SK-N-SH (cell line): ENCODE data around the gene FBXO34. TPM values are rescaled to one million over a fixed set of nuclear protein-coding genes. Genes with fewer than 3 reads are reported as not detected.

Experiments
- CTCF ChIA-PET: fragments of 300-600, 350-600 bp; formaldehyde crosslinking; extraction: SDS; loops from one replicate; lab custom pipeline; 2021; lab: Yijun Ruan, JAX
- POLR2A ChIA-PET: fragments of 350-600 bp; sonication (Branson Sonifier 250); formaldehyde crosslinking; extraction: SDS; loops from one replicate; lab custom pipeline; 2020; ENCODE audit warnings: antibody characterized with exemption, inconsistent platforms; lab: Yijun Ruan, JAX
- DNase-seq: peaks from one replicate; pipeline ENCODE4 v3.0.0; 2012
- H2AFZ ChIP-seq: fragments of 200-600 bp; sonication (generic); 2 replicates; pipeline ENCODE4 v1.8.1; 2016; ENCODE audit warnings: antibody characterized with exemption, mild to moderate bottlenecking, low read depth
- H3F3A ChIP-seq: fragments of 200-600 bp; sonication (generic); replicated peaks from 2 replicates; pipeline ENCODE3; 2016; ENCODE audit warnings: antibody characterized with exemption, mild to moderate bottlenecking; ENCODE audit not compliant: insufficient read depth
- H3K27ac ChIP-seq, 2 experiments: fragments of 200-500 bp in 1 of 2; fragments of 200-600 bp in 1 of 2; sonication (Bioruptor generic) in 1 of 2; sonication (generic), shearing (Covaris generic) in 1 of 2; 2 replicates each; pipeline versions ENCODE4 v1.5.1 to v1.6.1; 2014 to 2016; ENCODE audit warnings: low read depth in 2 of 2, inconsistent platforms in 1 of 2, low read length in 1 of 2, mild to moderate bottlenecking in 1 of 2, mixed read lengths in 1 of 2
- H3K27me3 ChIP-seq: fragments of 200-600 bp; sonication (generic), shearing (Covaris generic); 2 replicates; pipeline ENCODE4 v1.6.1; 2016; ENCODE audit warnings: mixed run types; ENCODE audit not compliant: insufficient read depth
- H3K36me3 ChIP-seq, 2 experiments: fragments of 200-500 bp in 1 of 2; fragments of 200-600 bp in 1 of 2; sonication (Bioruptor generic) in 1 of 2; sonication (generic) in 1 of 2; replicated peaks in 1 of 2; 2 replicates each; pipeline versions ENCODE3 to v1.5.1; 2014 to 2016; ENCODE audit warnings: low read length in 1 of 2, mild to moderate bottlenecking in 1 of 2; ENCODE audit not compliant: insufficient read depth in 2 of 2, control insufficient read depth in 1 of 2
- H3K4me1 ChIP-seq, 2 experiments: fragments of 200-500 bp in 1 of 2; fragments of 200-600 bp in 1 of 2; sonication (Bioruptor generic) in 1 of 2; sonication (generic), shearing (Covaris generic) in 1 of 2; 2 replicates each; pipeline versions ENCODE4 v1.5.1 to v1.6.1; 2014 to 2016; ENCODE audit warnings: low read depth in 1 of 2, low read length in 1 of 2, mixed run types in 1 of 2; ENCODE audit not compliant: insufficient read depth in 2 of 2, control insufficient read depth in 1 of 2
- H3K4me2 ChIP-seq: fragments of 200-600 bp; sonication (generic), shearing (Covaris generic); 2 replicates; pipeline ENCODE4 v1.6.1; 2017; ENCODE audit warnings: mixed run types
- H3K4me3 ChIP-seq, 2 experiments: fragments of 200-500 bp in 1 of 2; fragments of 200-600 bp in 1 of 2; sonication (Bioruptor generic) in 1 of 2; sonication (generic), shearing (Covaris generic) in 1 of 2; 2 replicates each; pipeline versions ENCODE4 v1.5.1 to v1.8.1; 2014 to 2016; ENCODE audit warnings: low read depth in 2 of 2, inconsistent platforms in 1 of 2, low read length in 1 of 2, mild to moderate bottlenecking in 1 of 2, mixed read lengths in 1 of 2, moderate library complexity in 1 of 2
- H3K79me2 ChIP-seq: fragments of 200-600 bp; sonication (generic); 2 replicates; pipeline ENCODE4 v1.8.1; 2017; ENCODE audit warnings: mild to moderate bottlenecking; ENCODE audit not compliant: insufficient read depth
- H3K9ac ChIP-seq: fragments of 200-600 bp; sonication (generic); 2 replicates; pipeline ENCODE4 v1.6.1; 2017; ENCODE audit warnings: mixed run types
- H3K9me2 ChIP-seq: fragments of 200-600 bp; sonication (generic); 2 replicates; pipeline ENCODE4 v1.6.1; 2017; ENCODE audit warnings: mixed run types
- H3K9me3 ChIP-seq: fragments of 200-600 bp; sonication (generic); 2 replicates; pipeline ENCODE4 v1.6.1; 2017; ENCODE audit warnings: mixed run types, mild to moderate bottlenecking, moderate library complexity
- H4K20me1 ChIP-seq: fragments of 200-600 bp; sonication (generic); 2 replicates; pipeline ENCODE4 v1.6.1; 2017; ENCODE audit warnings: mild to moderate bottlenecking, mixed run types; ENCODE audit not compliant: insufficient read depth
- ELF1 ChIP-seq: IDR thresholded peaks from 2 replicates; pipeline ENCODE4 v1.4.0; 2012
- EP300 ChIP-seq, 2 experiments: IDR thresholded peaks; 2 replicates each; pipeline versions ENCODE4 v1.4.0 to v1.6.1; 2012; ENCODE audit warnings: borderline replicate concordance in 1 of 2, low read depth in 1 of 2, low read length in 1 of 2
- EZH2phosphoT487 ChIP-seq: fragments of 200-600 bp; sonication (generic); IDR thresholded peaks from 2 replicates; pipeline ENCODE4 v1.6.1; 2017; ENCODE audit warnings: low read depth, mixed run types, mild to moderate bottlenecking, antibody characterized with exemption, moderate library complexity, borderline replicate concordance
- FOXJ3 ChIP-seq: sonication (generic); formaldehyde crosslinking; IDR thresholded peaks from 2 replicates; pipeline ENCODE4 v1.5.1; 2020; ENCODE audit warnings: mild to moderate bottlenecking, missing genetic modification reagents
- FOXM1 ChIP-seq: IDR thresholded peaks from 2 replicates; pipeline ENCODE4 v1.4.0; 2012; ENCODE audit warnings: low read depth, mild to moderate bottlenecking
- MXI1 ChIP-seq: IDR thresholded peaks from 2 replicates; pipeline ENCODE4 v1.6.1; 2012; ENCODE audit warnings: mild to moderate bottlenecking, low read depth, low read length, improper control_type of control experiment
- NFIC ChIP-seq: IDR thresholded peaks from 2 replicates; pipeline ENCODE4 v1.4.0; 2012; ENCODE audit warnings: borderline replicate concordance
- NRF1 ChIP-seq: IDR thresholded peaks from 2 replicates; pipeline ENCODE4 v1.6.1; 2012; ENCODE audit warnings: low read depth, mild to moderate bottlenecking, low read length
- POLR2AphosphoS5 ChIP-seq: IDR thresholded peaks from 2 replicates; pipeline ENCODE4 v1.6.1; 2012; ENCODE audit warnings: low read depth, low read length
- RFX5 ChIP-seq: IDR thresholded peaks from 2 replicates; pipeline ENCODE4 v1.6.1; 2012; ENCODE audit warnings: mild to moderate bottlenecking, improper control_type of control experiment, low read length
- SIN3A ChIP-seq: IDR thresholded peaks from 2 replicates; pipeline ENCODE4 v1.6.1; 2012; ENCODE audit warnings: low read depth, mild to moderate bottlenecking, low read length, moderate library complexity, borderline replicate concordance
- SMC3 ChIP-seq: IDR thresholded peaks from 2 replicates; pipeline ENCODE4 v1.6.1; 2012; ENCODE audit warnings: low read depth, low read length, improper control_type of control experiment
- TEAD4 ChIP-seq: IDR thresholded peaks from 2 replicates; pipeline ENCODE4 v1.4.0; 2012; ENCODE audit warnings: mild to moderate bottlenecking, borderline replicate concordance; ENCODE audit not compliant: insufficient read depth
- WGBS: methylation state at CpG from one replicate; pipeline ENCODE4 v1.1.6; 2017; ENCODE audit warnings: low lambda C conversion rate; 5-methylcytosine and 5-hydroxymethylcytosine counted together
- polyA plus RNA-seq, 3 experiments: library from polyadenylated mRNA; depleted of rRNA; stranded (reverse); fragments of >200 nt; gene quantifications; 2 replicates each; pipeline ENCODE4 v1.2.3, GENCODE V29; 2012
- TF ChIP-seq, protein P1 (sequence below): fragments of 150-350 bp; IDR thresholded peaks from 2 replicates; pipeline ENCODE4 v1.6.1; 2017; ENCODE audit warnings: antibody characterized with exemption, low read length, low read depth, borderline replicate concordance

The FBXO34 gene
- polyA plus RNA-seq, 1 of the 3 experiments (the other 2 are of a cell fraction): 10.0 TPM

DNA sequence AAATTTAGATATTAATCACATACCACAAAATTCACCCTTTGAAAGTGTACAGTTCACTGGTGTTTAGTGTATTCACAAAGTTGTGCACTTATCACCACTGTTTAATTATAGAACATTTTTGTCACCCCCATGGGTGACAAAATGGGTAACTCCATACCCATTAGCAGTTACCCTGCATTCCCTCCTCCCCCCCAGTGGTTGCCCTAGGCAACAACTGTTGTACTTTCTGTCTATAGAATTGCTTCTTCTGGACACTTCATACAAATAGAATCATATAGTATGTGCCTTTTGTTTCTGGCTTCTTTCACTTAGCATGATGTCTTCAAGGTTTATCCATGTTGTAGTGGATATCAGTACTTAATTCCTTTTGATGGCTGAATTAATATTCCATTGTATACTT, 52.7 kb downstream of the FBXO34 start:
- Histone ChIP-seq H4K20me1 (peaks cover 7% of the 10 kb centered on the region; the same call in 1 of the 2 replicates), H3K4me3 (no peak overlapping the region), H2AFZ (no peak overlapping the region), H3F3A (no peaks in the 10 kb centered on the region), H3K27ac (no peak overlapping the region), H3K4me2 (no peak overlapping the region), H3K9ac (no peak overlapping the region), H3K9me2 (no peaks in the 10 kb centered on the region), H3K27me3 (no peaks in the 10 kb centered on the region), H3K9me3 (0 out of 2 replicates have a peak, but pooled peaks cover 3% of the 10 kb centered on the region), H3K4me1 (no peaks in the 10 kb centered on the region), H3K36me3 (peaks cover 0 to 5% of the 10 kb centered on the region in 2 experiments), H3K79me2 (peaks cover 80% of the 10 kb centered on the region)
- ChIA-PET CTCF (no interaction called here), POLR2A (no interaction called here)
- TF ChIP-seq FOXJ3 (CRISPR knock-in tag) (no peak), ELF1 (no peak), SIN3A (no peak), FOXM1 (no peak), MXI1 (no peak), NFIC (no peak)
- TF ChIP-seq, protein P1, sequence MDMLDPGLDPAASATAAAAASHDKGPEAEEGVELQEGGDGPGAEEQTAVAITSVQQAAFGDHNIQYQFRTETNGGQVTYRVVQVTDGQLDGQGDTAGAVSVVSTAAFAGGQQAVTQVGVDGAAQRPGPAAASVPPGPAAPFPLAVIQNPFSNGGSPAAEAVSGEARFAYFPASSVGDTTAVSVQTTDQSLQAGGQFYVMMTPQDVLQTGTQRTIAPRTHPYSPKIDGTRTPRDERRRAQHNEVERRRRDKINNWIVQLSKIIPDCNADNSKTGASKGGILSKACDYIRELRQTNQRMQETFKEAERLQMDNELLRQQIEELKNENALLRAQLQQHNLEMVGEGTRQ: no peak
- DNase-seq: no peak

DNA sequence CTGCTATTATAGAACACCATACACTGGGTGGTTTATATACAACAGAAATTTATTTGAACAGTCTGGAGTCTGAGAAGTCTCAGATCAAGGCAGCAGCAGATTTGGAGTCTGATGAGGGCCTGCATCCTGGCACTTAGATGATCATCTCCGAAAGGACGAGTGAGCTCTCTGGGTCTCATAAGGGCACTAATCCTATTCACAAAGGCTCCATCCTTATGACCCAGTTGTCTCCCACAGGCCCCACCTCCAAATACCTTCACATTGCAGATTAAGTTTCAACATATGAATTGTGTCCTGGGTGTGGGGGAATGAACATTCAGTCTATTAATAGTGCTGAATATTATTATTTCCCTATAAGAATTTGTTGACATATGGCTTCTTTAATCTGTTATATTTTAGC, 53.6 kb downstream of the FBXO34 start:
- H3K9me2 ChIP-seq: no peaks in the 10 kb centered on the region
- H3K36me3 ChIP-seq: peaks cover 0 to 5% of the 10 kb centered on the region in 2 experiments
- 100% methylated on average over 2 of the region's 2 CpGs for WGBS
- H3K9ac ChIP-seq: no peak overlapping the region
- H3K79me2 ChIP-seq: peaks cover 78% of the 10 kb centered on the region
- ChIA-PET CTCF (interaction anchor here (0.9 kb wide), 1 partner anchor 9 kb away, joined by 3 read pairs; no protein-coding TSS in a partner anchor), POLR2A (no interaction called here)
- H2AFZ ChIP-seq: no peak overlapping the region
- no peak overlapping the region for H3K4me3 ChIP-seq
- no peak overlapping the region for H3K27ac ChIP-seq
- H3F3A ChIP-seq: peaks cover 5% of the 10 kb centered on the region
- 0 out of 2 replicates have a peak, but pooled peaks cover 3% of the 10 kb centered on the region for H3K9me3 ChIP-seq
- DNase-seq: no peak
- no peaks in the 10 kb centered on the region; a peak in 1 of 4 replicates for H3K4me1 ChIP-seq
- no peak overlapping the region for H3K4me2 ChIP-seq
- TF ChIP-seq SMC3 (no peak), POLR2AphosphoS5 (no peak), NRF1 (no peak), TEAD4 (no peak), EZH2phosphoT487 (no peak), FOXJ3 (CRISPR knock-in tag) (no peak), RFX5 (no peak), EP300 (IDR thresholded peaks at IDR 0.05; ENCODE audit: borderline replicate concordance in 1 of 2, low read depth in 1 of 2, low read length in 1 of 2) (no peak), ELF1 (no peak)
- peaks cover 7% of the 10 kb centered on the region; the same call in 1 of the 2 replicates for H4K20me1 ChIP-seq
- H3K27me3 ChIP-seq: no peaks in the 10 kb centered on the region
